ENCODE measurements around the gene TNFSF8. TPM values are rescaled to one million over a fixed set of nuclear protein-coding genes. Genes with fewer than 3 reads are reported as not detected.

Gene TNFSF8
- total RNA-seq, 2 donors from 2014 or later = 0.22 to 1.7 TPM

GRCh38 chr9:114851306-114851705, 79.1 kb downstream of the TNFSF8 start:
- H3K9me3 ChIP-seq = no peaks in the 10 kb centered on the region
- no peak overlapping the region for H3K4me3 ChIP-seq
- TF ChIP-seq CTCF (IDR thresholded peaks at IDR 0.05) = no peak
- no peak overlapping the region for H3K27ac ChIP-seq
- H3K27me3 ChIP-seq = no peaks in the 10 kb centered on the region
- no peaks in the 10 kb centered on the region for H3K36me3 ChIP-seq
- no peak for DNase-seq (ENCODE audit: low spot score)
- H3K4me1 ChIP-seq = no peaks in the 10 kb centered on the region

Other genes with a start within 250 kb of the TNFSF8 start
- gene TEX48, start 248.4 kb downstream of the TNFSF8 start, total RNA-seq = not detected
- under 1 TPM in 1 of 2 donors, not detected in 1; 0.16 TPM for gene TNFSF15, start 124.6 kb downstream of the TNFSF8 start, total RNA-seq
- gene TNC, start 187.6 kb upstream of the TNFSF8 start, total RNA-seq = 10 to 100 TPM in 1 of 2 donors, 1 to 10 TPM in 1; 7.4 to 16.9 TPM

Data from right atrium auricular region (tissue), 2 donors.